Fibroblast of skin of scalp (primary cell): ENCODE measurements around the gene RNU6-1. TPM values are rescaled to one million over a fixed set of nuclear protein-coding genes. Genes with fewer than 3 reads are reported as not detected.

Experiments
- DNase-seq: peaks from one replicate; pipeline ENCODE4 v3.0.0-alpha.2; 2013
- polyA plus RNA-seq, 2 experiments: library from polyadenylated mRNA; unstranded; fragments of 120-200 nt; gene quantifications; one replicate each; pipeline ENCODE4 v1.2.1, GENCODE V29; 2013; ENCODE audit not compliant: insufficient read length in 2 of 2

RNU6-1 gene
- not detected for polyA plus RNA-seq (2013, experiment 1 of 2; ENCODE audit: insufficient read length)
- polyA plus RNA-seq (2013, experiment 2 of 2; ENCODE audit: insufficient read length): not detected

GRCh38 chr15:67839929-67840748 lies at the start of gene RNU6-1:
TSS of gene RNU6-1 (minus strand) at chr15:67840045.
- DNase-seq: peak; percentile 93

DNA sequence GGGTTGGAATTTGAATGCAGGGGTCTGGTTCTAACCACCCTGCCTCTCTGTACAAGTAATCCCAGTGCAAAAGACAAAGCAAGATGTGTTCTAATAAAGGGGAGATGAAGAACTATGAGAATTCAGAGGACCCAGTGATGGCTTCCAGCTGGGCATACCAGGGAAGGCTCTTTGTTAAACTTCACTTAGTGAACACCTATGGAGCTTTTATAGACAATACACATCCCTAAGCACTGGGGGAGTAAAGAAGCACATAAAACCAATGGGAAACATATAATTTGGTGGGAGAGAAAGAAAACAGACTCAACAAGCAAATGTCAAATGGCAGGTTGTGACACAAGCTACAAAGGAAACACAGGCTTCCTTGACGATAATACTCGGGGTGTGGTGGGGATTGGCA lies 47.9 kb upstream of the RNU6-1 start:
- no peak for DNase-seq

DNA sequence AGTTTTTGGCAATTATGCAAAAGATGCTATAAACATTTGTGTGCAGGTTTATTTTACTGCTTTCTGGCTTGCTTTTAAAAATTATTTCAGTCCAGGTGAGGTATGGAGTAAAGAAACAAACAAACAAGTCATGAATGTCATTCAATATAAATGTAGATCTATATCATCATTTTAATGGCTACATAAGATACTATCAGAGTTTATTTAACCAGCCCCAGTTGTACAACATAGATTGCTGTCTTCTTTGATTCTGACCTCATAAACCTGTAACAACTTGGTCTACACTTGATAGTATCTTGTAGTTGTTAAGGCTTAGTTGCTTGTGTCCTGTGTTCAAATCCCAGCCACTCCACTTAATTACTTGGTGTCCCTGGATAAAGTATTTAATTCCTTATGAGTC lies 46.0 kb upstream of the RNU6-1 start:
- no peak for DNase-seq

DNA sequence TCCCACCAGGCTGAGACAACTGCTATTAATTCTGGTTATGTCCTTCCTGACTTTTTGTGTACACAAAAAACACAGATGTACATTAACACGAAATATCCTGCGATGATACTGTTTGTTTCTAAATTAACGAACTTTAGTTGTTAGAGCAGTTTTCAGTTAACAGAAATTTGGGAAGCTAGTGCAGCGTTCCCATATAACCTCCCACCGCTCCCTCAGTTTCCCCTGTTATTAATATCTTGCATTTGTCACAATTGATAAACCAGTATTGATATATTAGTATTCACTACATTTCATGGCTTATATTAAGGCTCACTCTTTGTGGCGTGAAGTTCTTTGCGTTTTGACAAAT lies 45.3 kb upstream of the RNU6-1 start:
- DNase-seq: no peak

- peak; percentile 70 for DNase-seq
These were observed 44.8 kb upstream of the RNU6-1 start for GRCh38 chr15:67884514-67885174.

DNA sequence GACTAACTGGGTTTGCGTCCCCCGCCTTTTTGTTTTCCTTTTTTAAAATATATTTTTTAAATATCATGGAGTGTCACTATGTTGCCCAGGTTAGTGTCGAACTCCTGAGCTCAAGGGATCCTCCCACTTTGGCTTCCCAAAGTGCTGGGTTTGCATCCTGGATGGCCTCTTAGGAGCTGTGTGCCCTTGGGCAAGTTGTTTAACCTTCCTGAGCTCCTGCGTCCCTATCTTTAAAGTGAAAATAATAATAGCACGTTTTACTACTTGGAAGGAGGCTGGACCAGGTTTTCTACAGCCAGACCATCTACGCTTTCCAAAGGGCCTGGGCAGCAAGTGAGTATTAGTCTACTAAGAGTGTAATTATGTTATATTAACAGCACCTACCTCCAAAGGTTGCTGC lies 44.2 kb upstream of the RNU6-1 start:
- no peak for DNase-seq

- no peak for DNase-seq
These were observed 43.5 kb upstream of the RNU6-1 start for GRCh38 chr15:67883234-67883773.

DNA sequence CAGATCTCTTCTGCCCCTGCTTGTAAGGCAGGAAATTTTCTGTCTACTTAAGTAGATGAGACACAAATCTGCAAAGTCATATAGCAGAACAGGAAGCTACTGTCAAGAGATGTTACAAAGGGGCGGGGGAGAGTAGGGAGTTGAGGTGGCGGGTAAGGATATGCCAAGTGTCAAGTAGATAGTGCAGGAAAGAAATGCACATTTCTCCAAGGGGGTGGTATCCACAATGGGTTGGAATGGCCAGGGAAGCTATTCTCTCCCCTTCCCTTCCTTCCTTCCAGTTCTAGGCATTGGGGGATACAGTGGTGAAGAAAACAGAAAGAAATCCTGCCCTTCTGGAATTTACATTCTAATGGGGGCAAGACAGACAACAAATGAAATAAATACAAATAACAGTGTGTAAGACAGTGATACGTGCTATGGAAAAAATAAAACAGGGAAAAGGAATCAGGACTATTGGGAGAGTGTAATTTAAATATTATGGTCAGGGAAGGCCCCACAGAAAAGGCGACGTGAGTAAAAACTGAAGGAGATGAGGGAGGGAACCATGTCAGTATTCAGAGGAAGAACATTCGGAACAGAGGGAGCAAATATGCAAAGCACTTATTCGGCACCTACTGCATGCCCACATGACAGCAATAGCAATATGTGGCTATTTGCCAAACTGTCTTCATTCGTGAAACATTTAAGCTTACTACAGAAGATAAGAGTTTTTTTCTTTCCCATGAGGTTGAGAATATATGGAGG lies 42.8 kb upstream of the RNU6-1 start:
- no peak for DNase-seq

DNA sequence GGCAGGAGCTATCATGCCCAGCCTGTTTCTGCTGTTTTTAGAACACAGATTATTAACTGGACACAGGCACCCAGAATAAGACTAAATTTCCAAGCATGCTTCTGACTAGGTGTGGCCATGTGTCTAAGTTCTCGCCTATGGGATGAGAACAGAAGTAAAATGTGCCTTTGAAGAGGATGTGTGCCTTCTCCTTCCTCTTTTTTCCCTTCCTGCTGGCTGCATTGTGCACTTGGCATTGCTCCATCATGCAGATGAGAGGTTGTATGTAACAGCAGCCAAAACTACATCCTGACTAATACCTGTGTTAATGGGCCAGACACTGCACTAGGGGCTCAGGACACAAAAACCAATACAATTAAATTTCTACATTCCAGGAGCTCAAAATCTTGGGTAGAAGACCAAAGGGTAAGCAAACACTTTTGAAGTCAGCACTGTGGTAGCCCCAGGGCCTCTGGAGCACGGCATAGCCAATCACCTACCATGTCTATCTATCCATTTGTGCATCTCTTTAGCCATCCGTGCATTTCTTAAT lies 40.9 kb upstream of the RNU6-1 start:
- no peak for DNase-seq

- no peak for DNase-seq
These were observed 39.7 kb upstream of the RNU6-1 start for GRCh38 chr15:67879440-67880129.

DNA sequence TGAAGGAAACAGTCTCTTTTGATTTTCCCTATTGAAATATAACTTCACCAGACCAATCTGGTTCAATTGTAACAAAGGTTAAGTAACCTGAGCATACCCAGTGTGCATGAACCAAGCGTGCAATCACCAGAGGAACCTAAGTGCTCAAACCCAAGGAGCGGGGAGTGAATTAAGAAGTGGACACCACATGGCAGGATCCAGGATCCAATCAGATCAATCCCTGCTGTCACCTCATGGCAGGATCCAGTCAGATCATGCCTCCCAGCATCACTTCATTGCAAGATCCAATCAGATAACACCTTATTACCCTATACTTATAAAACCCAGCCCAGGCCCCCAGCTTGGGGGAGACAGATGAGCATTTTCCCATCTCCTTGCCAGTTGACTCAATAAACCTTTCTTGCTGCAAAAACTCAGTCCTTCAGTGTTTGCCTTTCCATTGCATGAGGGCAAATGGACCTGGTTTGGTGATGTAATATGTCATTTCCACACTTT lies 38.9 kb upstream of the RNU6-1 start:
- no peak for DNase-seq

- DNase-seq: no peak
These were observed 33.9 kb upstream of the RNU6-1 start for GRCh38 chr15:67873777-67874176.

DNA sequence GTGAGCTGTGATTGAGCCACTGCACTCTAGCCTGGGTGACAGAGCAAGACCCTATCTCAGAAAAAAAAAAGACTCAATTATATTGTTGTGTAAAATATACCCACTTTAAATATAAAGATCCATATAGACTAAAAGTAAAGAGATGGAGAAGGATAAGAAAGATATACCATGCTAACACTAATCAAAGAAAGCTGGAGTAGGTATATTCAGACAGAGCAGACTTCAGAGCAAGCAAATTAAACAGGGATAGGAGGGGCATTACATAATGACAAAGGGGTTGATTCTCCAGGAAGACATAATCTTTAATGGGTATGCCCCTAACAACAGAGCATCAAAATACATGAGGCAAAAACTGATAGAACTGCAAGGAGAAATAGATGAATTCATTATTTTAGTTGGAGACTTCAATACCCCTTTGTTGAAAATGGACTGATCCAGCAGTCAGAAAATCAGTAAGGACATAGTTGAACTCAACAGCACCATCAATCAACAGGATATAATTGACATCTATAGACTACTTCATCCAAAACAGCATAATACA lies 31.1 kb upstream of the RNU6-1 start:
- DNase-seq: no peak

DNA sequence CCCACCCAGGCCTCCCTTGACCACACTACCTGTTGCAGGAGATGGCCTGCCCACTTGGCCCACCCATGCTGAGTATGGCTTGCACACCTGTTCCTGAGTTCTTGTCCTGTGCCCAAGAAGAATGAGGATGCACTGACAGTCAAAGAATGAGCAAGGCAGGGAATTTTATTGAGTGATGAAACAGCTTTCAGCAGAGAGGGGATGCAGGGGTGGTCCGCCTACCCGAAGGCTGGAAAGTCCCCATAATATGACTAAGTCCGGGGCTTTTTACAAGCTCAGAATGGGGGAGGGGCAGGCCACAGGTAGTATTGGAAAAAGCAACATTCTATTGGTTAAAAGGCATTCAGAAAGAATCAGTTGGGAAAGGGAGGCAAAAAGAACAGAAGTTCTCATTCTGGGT lies 29.9 kb upstream of the RNU6-1 start:
- no peak for DNase-seq

- DNase-seq: no peak
These were observed 25.9 kb upstream of the RNU6-1 start for GRCh38 chr15:67865766-67866165.

DNA sequence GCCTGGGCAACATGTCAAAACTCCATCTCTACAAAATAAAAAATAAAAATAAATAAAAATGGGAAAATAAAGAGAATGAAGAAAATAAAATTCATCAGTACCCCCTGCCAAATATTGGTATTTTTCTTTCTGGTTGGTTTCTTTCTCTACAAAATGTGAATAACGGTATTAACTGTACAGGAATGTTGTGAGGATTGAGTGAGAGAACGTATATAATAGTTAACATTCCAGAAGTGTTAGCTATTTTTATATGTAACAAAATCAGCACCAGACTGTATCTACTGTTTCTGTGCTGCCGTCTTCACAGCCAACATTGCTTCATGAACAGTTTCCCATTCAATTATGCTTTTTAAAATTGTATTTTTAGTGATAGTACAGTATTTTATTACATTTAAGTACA lies 25.5 kb upstream of the RNU6-1 start:
- peak; percentile 61 for DNase-seq

GRCh38 chr15:67863442-67863987 lies 23.7 kb upstream of the RNU6-1 start:
- peak; percentile 77 for DNase-seq

DNA sequence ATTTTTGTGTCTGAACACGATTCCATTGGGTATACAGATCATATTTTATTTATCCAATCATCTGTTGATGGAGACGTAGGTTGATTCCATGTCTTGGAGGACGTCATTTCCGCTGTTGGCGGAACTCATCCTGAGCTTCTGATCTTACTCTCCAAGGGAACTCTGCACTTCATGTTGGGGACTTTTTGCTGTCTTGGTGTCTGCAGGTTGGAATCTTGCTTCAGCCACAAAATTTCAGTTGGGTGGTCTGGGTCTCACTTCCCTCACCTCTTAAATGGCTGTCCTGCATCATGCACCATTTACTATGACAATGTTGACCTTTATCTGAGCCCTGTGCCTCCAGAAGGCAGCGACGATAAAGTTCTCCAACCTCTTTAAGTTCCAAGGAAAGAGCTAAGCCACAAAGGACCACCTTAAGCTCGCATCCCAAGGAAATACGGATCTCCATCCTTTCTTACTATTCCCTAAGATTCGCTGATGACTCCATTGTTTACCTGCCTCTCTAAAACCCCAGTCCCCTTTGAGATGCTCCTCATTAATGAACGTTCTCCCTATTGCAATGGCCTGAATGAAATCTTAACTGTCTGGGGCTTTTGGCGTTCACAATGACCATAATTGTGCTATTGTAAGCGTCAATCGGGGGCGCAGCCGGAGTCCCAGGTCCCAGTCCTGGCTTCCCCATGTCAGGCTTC lies 23.1 kb upstream of the RNU6-1 start:
- DNase-seq: no peak

DNA sequence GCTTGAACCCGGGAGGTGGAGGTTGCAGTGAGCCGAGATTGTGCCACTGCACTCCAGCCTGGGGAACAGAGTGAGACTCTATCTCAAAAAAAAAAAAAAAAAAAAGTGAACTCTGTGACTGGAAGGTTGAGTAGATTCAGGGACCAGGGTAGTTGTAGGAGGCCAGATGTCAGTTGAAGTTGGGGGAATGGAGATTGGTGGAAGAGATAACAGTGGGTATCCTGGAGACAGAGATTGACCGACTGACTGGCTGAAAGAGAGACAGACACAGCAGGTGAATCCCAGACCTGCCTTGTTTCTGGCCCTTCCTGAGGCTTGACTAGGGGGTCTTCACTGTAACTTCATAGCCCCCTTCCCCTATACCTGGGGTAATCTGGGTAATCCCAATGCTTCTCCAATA lies 22.1 kb upstream of the RNU6-1 start:
- no peak for DNase-seq

GRCh38 chr15:67859331-67859946 lies 19.6 kb upstream of the RNU6-1 start:
- no peak for DNase-seq
